HG03432 (cell line): ENCODE results near the gene ASCC1.

ENCODE experiments used
- ATAC-seq: cut with Tn5 transposase; IDR thresholded peaks from one replicate; pipeline ENCODE4 v1.9.1; 2021; ENCODE audit warnings: mild to moderate bottlenecking, moderate library complexity; ENCODE audit not compliant: unreplicated experiment

The ASCC1 gene, protein sequence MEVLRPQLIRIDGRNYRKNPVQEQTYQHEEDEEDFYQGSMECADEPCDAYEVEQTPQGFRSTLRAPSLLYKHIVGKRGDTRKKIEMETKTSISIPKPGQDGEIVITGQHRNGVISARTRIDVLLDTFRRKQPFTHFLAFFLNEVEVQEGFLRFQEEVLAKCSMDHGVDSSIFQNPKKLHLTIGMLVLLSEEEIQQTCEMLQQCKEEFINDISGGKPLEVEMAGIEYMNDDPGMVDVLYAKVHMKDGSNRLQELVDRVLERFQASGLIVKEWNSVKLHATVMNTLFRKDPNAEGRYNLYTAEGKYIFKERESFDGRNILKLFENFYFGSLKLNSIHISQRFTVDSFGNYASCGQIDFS

GRCh38 chr10:72215611-72216549 lies at the start of gene ASCC1, which contains the start of gene ANAPC16:
Gene ASCC1 (minus strand): TSS chr10:72216276. CDS start chr10:72213298, 2,978 bp downstream.
Gene ANAPC16 (plus strand): TSS chr10:72216012. CDS start chr10:72223915, 7,903 bp downstream.
- peak; percentile 92 for ATAC-seq

- no peak for ATAC-seq
Observed at GRCh38 chr10:72265508-72265907, 49.4 kb upstream of the ASCC1 start.

- ATAC-seq, result no peak
Observed at GRCh38 chr10:72264536-72264935, 48.5 kb upstream of the ASCC1 start.

DNA sequence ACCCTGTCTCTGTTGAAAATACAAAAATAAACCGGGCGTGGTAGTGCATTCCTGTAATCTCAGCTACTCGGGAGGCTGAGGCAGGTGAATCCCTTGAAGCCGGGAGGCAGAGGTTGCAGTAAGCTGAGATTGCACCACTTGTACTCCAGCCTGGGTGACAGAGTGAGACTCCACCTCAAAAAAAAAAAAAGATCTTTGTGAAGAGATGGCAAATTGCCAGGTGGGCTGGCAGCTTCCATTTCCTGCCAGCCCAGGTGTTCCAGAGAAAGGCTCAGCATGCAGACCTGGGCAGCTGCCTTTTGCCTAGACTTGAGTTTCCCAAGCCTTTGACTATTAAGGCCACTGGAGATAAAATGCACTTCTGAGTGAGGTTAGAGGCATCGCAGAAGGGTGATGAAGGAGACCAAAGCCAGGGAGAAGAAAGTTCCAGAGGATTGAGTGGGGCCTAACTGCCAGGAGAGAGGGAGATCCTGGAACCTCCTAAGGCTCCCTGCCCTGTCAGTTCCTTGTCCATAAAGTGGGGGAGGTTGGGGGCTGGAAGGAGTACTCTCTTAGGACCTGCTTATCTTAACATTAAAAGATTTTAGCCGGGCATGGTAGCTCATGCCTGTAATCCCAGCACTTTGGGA lies 47.7 kb upstream of the ASCC1 start:
- no peak for ATAC-seq

DNA sequence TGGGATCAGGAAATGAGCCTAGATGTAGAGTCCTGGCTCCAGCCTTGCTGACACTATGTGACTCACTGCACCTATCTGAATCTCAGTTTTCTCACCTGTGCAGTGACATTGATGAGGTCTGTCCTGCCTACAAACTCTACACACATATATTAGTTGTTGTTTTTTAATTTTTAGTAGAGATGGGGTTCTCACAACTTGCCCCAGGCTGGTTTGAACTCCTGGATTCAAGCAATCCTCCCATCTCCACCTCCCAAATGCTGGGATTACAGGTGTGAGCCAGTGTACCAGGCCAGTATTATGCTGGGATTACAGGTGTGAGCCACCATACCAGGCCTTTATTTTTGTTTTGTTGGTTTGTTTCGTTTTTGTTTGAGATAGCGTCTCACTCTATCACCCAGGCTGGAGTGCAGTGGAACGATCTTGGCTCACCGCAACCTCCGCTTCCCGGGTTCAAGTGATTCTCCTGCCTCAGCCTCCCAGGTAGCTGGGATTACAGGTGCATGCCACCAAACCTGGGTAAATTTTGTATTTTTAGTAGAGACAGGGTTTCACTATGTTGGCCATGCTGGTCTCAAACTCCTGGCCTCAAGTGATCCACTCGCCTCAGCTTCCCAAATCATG lies 45.8 kb upstream of the ASCC1 start:
- ATAC-seq, result peak; percentile 7

DNA sequence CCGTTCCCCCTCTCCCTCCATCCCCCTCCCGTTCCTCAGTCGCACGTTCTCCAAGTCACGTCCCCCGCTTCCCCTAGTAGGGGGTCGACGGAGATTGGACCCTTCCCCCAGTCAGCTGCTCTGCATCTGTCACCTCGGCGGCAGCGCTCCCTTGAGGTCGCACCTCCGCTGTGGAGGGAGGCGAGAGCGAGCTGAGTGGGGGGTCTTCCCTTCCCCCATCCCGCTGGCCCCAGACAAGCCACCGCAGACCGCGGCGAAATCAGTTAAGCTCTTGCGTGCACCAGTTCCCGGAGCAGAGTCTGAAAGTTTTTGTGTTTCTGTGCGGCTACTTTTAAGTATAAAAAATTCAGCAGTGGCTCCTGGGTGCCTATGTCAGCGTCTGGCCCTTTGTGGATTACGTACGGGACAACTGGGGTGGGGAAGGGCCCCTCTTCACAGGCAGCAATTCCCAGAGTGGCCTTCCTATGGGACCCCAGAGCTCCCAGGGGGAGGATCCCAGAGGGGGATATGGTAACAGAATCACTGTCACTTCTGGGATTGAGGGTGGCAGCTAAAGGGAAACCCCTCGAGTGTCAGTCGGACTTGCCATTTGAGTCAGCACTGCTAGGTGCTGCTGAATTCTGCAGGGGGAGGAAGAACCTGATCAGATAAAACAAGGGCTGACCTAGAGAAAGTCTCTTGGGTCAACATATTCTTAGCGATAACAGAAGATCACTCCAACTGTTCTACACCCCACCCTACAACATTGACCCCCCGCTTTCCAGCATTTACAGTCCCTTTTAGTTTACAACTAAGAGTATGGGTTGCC lies 45.1 kb upstream of the ASCC1 start:
- peak; percentile 59 for ATAC-seq

DNA sequence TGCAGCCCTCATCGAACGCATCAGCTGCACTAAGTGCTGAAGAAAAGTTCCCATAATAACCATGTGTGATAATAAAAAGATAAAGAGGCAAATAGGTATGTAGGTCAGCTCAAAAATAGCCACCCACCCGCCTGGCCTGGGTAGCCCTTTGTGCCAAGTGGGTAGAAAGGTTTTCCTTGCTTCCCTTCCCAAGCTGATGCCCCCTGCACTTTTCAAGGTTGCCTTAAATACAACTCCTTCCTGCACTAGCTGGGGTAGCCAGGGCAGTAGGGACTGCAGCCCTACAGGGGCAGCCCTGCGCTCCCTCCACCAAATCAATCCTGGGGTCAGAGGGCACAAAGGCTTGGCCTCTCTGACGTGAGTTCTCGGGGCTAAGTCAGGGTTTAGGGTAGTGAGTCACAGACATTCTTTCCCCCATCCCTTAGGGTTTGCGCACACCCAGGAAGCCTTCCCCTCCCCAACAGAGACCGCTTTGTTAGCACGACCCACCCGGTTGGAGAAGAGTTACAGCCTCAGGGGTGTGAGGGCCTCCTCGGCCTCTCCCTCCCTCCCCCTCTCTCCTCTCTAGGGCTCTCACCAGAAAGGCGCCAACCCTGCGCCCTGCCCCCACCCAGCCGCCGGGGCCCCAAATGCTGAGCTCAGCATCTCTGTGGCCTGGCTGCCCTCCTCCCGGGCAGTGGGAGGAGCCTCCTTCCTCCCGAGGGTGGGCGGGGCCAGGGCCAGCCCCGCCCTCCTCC lies 44.3 kb upstream of the ASCC1 start:
- ATAC-seq, result peak; percentile 69

- no peak for ATAC-seq
Observed at GRCh38 chr10:72259491-72260238, 43.6 kb upstream of the ASCC1 start.

- no peak for ATAC-seq
Observed at GRCh38 chr10:72258617-72259016, 42.5 kb upstream of the ASCC1 start.

- peak; percentile 13 for ATAC-seq
Observed at GRCh38 chr10:72257051-72257892, 41.2 kb upstream of the ASCC1 start.

DNA sequence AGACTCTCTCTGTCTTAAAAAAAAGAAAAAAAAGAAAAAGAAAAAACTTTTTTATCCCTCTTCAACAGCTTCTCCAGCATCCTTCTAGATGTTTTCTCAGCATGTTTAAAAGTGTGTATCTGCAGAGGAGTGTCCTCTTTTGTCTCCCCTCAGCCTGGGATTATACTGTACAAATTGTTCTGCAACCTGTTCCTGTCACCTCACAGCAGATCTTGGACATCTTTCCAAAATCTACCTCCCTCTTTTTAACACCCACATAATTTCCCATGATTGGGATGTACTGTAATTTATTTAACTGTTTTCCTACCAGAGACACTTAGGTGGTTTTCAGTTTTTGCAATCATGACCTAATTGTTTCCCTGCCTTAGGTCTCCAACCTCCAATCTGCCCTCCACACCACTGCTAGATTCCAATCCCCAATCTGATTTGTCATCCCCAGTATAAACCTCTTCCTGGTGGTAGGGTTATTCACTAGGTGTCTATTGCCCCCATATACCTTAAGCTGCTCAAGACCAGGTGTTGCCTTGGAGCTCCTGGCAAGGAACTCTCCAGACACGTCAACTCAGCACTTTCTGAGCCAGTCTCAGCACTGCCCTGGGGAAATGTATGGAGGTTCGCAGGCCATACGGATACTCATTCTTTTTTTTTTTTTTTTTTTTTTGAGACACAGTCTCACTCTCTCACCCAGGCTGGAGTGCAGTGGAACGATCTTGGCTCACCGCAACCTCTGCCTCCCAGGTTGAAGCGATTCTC lies 40.1 kb upstream of the ASCC1 start:
- ATAC-seq, result no peak

DNA sequence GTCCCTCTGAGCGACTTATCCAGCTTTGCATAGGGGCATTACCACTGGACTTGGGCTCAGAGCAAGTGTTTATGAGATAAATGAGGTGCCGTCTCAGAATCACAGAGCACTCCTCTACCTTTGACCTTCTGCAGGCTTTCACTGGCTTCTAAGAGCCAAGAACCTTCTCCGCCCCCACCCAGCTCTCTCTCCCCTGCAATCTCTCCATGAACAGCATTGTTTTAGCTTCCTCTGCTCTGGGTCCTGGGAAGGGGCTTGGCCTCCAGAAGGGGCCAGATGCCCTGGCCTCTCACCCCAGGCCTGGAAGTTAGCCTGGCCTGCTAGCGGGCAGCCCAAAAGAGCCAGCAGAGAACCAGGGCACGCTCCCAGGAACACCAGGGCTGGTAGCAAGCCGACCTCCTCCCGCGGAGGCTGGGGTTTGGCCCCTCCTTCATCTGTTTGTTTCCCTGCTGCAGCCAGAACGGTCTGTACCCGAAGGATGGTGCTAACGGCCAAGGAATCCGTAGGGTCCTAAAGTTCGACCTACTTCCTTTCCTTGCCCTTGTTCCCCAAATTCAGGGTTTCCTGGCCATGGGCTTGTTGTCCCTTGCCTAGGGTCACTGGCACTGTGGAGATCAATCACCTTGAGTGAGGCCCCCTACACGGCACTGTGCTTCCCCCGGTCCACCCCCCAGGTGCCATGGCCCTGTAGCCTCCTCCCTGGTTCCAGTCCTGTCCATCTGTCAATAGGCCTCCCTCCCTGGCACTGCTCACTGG lies 38.9 kb upstream of the ASCC1 start:
- no peak for ATAC-seq

DNA sequence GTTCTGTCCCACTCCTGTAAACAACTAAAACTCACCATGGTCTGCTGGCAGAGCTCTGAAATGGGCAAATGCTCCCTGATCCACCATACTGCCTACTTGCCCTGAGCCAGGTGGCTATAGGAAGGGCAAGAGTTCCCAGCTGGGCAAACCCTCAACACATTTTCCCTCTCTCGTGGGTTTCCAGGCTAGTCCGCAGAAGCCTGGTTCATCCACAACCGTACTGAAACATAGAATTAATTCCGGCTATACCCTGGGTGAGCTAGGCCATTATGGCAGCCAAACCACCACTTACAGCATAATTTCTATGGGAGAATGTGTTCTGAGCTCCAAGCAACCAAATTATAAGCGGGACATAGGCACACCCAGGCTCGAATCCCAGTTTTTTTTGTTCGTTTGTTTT lies 37.5 kb upstream of the ASCC1 start:
- no peak for ATAC-seq

DNA sequence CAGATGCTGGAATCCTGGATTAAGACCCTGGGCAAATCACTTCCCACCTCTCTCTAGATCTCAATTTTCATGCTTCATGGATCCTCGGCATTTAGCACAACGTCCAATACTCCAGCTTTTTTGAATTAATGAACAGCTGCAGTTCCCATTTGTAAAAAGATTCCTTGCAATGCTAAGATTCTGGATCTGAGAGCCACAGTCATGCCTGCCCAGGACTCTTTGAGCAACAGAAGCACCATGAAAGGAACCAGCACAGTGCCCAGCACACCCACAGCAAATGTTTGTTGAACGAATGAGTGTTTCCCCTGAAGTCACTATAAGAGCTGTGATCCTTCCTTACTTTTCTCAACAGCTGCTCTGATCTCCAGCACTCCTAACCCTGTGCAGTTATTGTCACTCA lies 36.9 kb upstream of the ASCC1 start:
- ATAC-seq, result no peak

- ATAC-seq, result no peak
Observed at GRCh38 chr10:72251635-72252034, 35.6 kb upstream of the ASCC1 start.

- no peak for ATAC-seq
Observed at GRCh38 chr10:72250666-72251065, 34.6 kb upstream of the ASCC1 start.
